GM23338 (cell line): Measurements from ENCODE around the gene INPP4B.

Experiments used
- CREB1 ChIP-seq: fragments of 250-450 bp; sonication (Bioruptor Pico); IDR thresholded peaks from 2 replicates; pipeline ENCODE4 v1.5.0; 2020; ENCODE audit warnings: low read depth, mild to moderate bottlenecking, moderate library complexity
- EZH2 ChIP-seq: fragments of 200-600 bp; sonication (generic); IDR thresholded peaks from one replicate; pipeline ENCODE4 v1.8.0; 2017; ENCODE audit warnings: antibody characterized with exemption, mild to moderate bottlenecking, low read depth; ENCODE audit not compliant: unreplicated experiment
- EZH2phosphoT487 ChIP-seq: fragments of 200-600 bp; sonication (generic); IDR thresholded peaks from one replicate; pipeline ENCODE4 v1.8.1; 2018; ENCODE audit warnings: antibody characterized with exemption; ENCODE audit not compliant: unreplicated experiment
- JUNB ChIP-seq: IDR thresholded peaks from one replicate; pipeline ENCODE4 v1.6.1; 2016; ENCODE audit warnings: antibody characterized with exemption; ENCODE audit not compliant: unreplicated experiment
- POLR2AphosphoS5 ChIP-seq: IDR thresholded peaks from 2 replicates; pipeline ENCODE4 v1.6.1; 2016; ENCODE audit warnings: antibody characterized with exemption, low read depth
- STAT1 ChIP-seq: IDR thresholded peaks from one replicate; pipeline ENCODE4 v1.6.1; 2016; ENCODE audit warnings: antibody characterized with exemption; ENCODE audit not compliant: unreplicated experiment
- TF ChIP-seq, protein P1 (sequence below), 2 experiments: fragments of 200-600 bp in 1 of 2; sonication (generic) in 1 of 2; conservative IDR thresholded peaks; 2 replicates each; pipeline versions ENCODE4 v1.5.1 to v1.6.1; 2016 to 2017; ENCODE audit warnings: antibody characterized with exemption in 2 of 2, low read depth in 2 of 2, mild to moderate bottlenecking in 2 of 2, moderate library complexity in 1 of 2
- TF ChIP-seq, protein P2 (sequence below): IDR thresholded peaks from one replicate; pipeline ENCODE4 v1.6.1; 2018; ENCODE audit warnings: antibody characterized with exemption; ENCODE audit not compliant: unreplicated experiment

DNA sequence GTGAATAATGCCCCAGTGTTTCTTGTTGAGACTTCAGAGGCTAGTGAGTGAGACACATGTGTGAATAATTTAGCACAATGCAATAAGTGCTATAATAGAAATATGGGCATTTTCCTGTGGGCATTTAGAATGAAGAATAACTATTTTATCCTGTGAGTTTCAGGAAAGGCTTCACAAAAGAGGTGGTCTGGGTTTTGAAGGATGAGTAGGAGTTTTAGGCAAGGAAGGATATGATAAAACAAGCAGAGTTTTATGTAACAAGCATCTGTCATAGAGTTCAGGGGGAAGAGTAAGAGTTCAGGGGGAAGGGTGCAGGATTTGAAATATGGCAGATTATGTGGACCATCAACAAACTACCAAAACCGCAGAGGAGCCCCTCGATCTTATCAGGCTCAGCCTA lies 529.2 kb downstream of the INPP4B start:
- TF ChIP-seq, protein P1, sequence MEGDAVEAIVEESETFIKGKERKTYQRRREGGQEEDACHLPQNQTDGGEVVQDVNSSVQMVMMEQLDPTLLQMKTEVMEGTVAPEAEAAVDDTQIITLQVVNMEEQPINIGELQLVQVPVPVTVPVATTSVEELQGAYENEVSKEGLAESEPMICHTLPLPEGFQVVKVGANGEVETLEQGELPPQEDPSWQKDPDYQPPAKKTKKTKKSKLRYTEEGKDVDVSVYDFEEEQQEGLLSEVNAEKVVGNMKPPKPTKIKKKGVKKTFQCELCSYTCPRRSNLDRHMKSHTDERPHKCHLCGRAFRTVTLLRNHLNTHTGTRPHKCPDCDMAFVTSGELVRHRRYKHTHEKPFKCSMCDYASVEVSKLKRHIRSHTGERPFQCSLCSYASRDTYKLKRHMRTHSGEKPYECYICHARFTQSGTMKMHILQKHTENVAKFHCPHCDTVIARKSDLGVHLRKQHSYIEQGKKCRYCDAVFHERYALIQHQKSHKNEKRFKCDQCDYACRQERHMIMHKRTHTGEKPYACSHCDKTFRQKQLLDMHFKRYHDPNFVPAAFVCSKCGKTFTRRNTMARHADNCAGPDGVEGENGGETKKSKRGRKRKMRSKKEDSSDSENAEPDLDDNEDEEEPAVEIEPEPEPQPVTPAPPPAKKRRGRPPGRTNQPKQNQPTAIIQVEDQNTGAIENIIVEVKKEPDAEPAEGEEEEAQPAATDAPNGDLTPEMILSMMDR (conservative IDR thresholded peaks at IDR 0.05; ENCODE audit: low read depth in 2 of 2): no peak
- TF ChIP-seq EZH2phosphoT487: no peak
- TF ChIP-seq EZH2: no peak
- no peak for TF ChIP-seq POLR2AphosphoS5
- no peak for TF ChIP-seq CREB1
- TF ChIP-seq, protein P2, sequence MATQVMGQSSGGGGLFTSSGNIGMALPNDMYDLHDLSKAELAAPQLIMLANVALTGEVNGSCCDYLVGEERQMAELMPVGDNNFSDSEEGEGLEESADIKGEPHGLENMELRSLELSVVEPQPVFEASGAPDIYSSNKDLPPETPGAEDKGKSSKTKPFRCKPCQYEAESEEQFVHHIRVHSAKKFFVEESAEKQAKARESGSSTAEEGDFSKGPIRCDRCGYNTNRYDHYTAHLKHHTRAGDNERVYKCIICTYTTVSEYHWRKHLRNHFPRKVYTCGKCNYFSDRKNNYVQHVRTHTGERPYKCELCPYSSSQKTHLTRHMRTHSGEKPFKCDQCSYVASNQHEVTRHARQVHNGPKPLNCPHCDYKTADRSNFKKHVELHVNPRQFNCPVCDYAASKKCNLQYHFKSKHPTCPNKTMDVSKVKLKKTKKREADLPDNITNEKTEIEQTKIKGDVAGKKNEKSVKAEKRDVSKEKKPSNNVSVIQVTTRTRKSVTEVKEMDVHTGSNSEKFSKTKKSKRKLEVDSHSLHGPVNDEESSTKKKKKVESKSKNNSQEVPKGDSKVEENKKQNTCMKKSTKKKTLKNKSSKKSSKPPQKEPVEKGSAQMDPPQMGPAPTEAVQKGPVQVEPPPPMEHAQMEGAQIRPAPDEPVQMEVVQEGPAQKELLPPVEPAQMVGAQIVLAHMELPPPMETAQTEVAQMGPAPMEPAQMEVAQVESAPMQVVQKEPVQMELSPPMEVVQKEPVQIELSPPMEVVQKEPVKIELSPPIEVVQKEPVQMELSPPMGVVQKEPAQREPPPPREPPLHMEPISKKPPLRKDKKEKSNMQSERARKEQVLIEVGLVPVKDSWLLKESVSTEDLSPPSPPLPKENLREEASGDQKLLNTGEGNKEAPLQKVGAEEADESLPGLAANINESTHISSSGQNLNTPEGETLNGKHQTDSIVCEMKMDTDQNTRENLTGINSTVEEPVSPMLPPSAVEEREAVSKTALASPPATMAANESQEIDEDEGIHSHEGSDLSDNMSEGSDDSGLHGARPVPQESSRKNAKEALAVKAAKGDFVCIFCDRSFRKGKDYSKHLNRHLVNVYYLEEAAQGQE: no peak
- TF ChIP-seq STAT1: no peak
- no peak for TF ChIP-seq JUNB
